NCI-H345 (cell line): ENCODE results near the gene SCUBE1.
A peak's percentile ranks its signal among the peaks of the same experiment; 100 is the strongest.

Source experiments
- DNase-seq: peaks from one replicate; lab custom pipeline; 2025; lab: John Stamatoyannopoulos, UW

SCUBE1 gene

DNA sequence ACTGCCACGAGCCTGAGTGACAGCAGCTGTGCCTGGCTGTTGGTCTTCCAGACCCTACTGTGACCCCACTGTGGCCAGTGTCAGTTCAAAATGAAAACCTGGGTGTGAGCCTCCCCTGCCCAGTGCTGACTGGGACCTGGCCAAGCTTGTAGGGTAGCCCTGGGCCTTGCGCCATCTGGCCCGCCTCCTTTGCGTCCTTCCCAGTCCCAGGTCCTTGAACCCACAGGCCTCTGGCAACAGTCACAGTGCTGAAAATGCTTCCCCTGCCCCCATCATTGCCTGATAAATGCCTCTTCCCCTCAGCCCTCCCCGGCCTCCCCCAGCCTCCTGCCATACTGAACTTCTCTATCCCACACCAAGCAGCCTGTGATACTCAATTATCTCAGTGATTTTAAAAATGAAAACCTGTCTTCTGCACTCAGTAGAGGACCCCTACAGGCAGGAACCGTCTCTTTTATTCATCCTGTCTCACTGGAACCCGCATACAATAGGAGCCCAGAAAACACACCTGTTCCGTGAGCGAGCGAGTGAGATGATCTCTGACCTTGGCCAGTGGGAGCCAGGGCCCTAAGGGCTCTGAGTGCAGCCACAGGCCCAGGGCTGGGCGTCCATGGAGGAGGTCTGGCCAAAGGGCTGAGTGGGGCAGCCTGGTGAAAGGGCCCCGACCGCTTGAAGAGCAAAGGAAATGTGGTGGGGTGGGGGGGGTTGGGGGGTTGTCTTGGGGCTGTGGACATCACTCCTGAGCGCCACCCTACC is 106.6 kb downstream of the SCUBE1 start:
- no peak for DNase-seq

DNA sequence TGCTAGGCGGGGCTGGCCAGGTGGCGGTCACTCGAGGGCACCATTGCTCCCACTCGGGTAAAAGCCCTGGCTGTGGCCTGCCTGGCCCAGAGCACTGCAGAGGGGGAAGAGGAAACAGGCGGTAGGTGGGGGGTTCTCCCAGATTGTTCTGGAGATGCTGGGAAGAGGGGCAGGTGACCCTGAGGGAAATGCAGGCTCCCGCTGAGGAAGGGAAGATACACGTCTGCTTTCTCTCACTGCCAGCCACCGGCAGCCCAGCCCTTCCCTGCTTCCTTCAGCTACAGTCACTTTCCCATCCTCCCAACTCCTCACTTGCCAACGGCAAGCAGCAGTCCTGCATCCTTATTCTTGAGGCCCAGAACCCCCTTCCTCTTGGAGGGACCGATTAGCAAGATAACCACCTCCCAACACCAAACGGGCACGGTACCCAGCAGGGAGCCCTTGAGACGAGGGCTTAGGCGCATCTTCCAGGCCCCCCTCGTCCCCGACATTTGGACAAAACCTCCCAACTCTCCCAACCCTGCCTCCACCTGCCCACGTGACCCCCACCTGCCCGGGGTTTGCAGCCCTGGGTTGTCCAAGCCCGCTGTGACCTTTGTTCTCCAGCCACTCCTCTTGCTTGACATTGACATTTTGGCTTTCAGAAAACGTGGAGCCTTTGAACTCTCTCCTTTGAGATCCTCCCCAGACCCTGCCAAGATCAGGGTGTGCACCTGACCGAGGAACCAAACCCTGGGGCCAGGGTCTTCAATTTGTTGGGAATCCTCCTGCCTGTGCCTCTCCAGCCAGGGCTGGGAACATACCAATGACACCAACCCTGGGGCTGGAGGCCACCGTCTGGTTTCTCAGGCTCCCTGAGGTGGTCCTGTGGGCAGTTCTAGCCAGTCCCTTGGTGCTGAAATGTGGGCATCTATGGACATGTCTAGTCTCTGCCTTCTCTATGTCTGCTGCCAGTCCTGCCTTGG is 107.4 kb downstream of the SCUBE1 start:
- DNase-seq, result no peak

DNA sequence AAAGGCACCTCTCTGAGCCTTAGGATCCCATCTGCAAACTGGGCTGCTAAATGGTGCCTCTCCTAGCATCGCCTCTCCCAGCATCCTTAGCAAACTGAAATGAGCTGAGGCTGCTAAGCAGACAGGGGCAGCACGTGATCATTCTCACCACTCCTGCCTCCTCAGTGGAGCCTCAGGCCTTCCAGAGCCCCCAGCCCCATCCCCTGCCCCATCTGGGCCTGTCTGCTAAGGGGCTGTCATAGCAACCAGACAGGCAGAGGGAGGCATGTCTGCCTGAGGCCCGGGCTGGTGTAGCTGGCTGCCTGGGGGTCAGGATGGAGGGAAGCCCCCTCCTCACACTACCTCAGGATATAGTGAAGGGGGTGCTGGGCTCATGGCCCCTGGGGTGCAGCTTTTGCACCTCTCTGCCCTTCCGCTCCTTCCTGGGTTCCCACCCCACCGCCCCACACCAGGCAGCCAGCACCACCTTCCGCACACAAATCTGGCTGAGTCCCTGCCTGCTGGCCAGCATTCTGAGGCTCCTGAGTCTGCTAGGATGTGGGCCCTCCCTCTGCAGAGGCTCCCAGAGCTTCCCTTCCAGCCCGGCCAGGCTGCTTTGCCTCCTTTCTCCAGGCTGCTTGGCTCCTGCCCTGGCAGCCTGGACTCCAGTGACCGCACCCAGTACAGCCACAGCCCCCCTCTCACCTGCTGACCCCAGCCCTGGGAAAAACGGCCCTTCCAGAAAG is 108.7 kb downstream of the SCUBE1 start:
- no peak for DNase-seq

DNA sequence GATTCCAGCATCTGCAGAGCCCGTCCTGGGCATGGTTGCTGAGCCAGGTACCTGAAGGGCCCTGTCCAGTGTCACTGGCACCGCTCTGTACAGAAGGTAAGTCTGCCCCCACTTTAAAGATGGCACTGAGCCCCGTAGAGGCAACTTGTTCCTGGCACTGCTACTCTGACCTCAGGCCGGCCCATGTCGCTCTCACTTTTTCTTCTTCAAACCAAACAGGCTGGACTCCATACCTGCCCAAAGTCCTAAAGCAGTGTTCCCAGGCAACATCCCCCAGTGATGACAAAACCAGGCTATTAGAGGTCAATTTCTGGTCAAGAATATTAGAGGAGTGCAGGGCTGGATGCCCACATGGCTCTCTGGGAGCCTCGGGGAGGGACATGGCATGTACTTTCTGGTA is 109.6 kb downstream of the SCUBE1 start:
- DNase-seq, result no peak

DNA sequence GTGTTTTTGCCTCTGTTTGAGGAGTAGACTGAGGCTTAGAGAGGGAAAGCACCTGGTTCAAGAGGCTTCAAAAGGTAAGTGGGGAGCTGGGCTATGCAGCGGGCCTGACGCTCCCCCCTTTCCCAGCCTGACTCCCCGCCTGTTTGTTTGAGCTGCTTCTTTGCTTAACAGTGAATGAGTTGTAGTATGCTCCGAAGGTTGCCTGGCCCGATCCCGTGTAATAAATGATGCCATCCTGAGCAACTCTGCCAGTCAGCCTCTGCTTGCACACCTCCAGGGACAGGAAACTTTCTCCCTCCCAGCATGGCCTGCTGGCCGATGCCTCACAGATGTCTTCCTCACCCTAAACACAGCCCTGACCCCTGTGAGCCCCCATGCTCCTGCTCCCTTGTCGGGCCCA is 110.7 kb downstream of the SCUBE1 start:
- no peak for DNase-seq

DNA sequence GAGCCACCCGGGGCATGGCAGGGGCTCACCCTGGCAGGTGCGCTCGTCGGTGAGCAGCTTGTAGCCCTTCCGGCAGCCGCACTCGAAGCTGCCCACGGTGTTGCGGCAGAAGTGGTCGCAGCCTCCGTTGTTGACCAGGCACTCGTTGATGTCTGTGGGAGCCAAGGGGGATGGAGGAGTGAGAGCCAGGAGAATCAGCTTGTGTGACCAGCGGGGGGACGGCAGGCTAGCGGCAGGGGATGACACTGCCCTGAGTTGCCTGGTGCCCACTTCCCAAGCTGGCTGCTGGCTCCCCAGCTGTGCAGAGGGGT is 111.5 kb downstream of the SCUBE1 start:
- no peak for DNase-seq

DNA sequence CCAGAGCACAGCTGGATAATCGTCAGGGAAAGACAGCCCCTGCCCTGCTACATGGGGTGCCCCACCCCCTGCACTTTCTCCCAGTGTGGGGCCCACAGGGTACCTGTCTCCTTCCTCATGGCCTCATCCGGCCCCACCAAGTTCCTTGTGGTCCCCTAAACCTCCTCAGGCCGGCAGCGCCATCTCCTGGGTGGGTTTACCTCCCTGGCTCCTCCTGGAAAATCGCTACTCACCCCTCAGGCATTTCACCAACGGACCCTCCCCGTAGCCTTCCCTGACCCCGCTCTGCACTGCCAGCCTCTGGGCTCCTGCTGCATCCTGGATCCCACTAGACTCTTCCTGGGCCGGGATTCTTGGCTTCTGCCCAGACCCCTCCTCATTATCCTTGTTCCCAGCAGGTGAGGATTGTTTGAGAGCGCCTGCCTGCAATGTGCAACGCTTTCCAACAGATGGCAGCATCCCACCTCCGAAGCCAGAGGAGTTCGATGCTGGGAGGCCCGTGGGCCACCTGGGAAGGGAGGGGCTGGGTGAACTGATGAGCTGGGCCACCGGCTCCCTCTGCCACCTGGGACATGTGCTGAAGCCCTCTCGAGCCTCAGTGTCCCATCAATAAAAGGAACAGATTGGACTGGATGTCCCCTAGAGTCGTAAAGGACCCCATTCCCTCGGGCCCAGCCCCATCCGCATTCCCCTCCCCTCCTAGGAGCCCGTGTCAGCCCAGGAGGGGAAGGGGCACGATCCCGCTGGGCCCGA is 112.0 kb downstream of the SCUBE1 start:
- DNase-seq, result peak; percentile 65

DNA sequence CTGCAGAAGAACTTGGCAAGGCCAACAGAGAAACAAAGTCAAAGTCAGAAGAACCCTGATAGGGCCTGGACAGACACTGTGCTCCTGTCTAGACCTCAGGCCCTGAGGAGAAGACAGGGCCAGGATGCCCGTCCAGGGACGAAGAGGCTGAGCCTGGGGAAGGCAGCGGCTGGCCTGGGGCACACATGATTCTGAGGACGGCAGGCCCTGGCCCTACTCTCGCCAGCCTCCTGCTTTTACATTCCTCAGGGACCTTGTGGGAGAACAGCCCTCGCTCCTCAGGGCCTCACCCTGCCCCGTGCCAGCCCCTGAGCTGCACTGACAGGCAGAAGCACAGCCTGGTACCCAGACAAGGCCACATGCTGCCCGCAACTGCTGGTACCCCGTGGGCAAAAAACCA is 112.6 kb downstream of the SCUBE1 start:
- DNase-seq, result no peak

DNA sequence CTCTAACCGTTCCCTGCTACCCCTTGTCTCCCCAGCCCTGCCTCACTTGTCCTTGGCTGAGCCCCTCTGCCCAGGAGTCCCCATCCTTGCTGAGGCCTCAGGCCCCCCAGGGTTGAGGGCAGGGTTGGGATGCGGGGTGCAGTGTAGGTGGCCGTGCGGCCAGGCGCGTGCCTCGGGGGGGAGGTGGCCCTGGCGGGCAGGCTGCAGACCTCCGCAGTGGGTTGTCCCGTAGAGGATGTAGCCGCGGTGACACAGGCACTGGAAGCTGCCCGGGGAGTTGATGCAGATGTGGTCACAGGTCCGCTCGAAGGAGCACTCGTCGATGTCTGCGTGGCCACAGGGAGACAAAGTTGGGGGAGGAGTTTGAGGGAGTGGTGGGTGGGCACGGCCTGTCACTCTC is 114.3 kb downstream of the SCUBE1 start:
- no peak for DNase-seq

DNA sequence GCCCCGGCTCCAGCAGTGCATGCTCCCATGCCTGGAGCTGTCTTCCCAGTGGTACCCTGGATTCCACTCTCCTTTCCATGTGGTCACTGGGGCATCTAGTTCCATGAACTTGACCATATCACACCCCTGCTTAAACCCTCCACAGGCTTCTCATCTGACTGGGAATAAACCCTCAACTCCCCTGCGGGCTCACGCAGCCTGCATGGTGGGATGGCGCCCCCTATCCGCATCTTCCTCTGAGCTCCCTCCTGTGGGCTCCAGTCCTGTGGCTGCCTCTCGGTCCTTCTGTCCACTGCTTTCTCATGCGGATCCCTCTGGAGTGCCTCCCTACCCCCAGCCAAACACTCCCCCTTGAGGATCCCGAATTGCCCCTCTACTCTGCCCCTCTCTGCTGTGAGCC is 114.8 kb downstream of the SCUBE1 start:
- no peak for DNase-seq

DNA sequence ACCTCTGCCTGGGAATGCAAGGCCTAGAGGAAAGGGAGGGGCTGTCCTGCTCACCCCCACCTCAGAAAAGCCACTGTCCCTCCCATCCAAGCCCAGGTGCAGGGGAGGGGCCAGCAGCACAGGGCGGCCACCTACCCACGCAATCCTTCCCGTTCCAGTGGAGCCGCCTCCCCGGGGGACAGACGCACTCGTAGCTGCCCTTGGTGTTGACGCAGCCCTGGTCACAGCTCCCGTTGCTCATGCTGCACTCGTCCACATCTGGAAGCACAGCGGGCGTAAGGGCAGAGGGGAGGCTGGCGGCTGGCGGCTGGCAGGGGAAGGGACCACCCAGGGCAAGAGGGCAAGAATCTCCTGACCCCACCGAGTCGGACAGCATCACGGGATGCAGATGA is 115.9 kb downstream of the SCUBE1 start:
- DNase-seq, result no peak

DNA sequence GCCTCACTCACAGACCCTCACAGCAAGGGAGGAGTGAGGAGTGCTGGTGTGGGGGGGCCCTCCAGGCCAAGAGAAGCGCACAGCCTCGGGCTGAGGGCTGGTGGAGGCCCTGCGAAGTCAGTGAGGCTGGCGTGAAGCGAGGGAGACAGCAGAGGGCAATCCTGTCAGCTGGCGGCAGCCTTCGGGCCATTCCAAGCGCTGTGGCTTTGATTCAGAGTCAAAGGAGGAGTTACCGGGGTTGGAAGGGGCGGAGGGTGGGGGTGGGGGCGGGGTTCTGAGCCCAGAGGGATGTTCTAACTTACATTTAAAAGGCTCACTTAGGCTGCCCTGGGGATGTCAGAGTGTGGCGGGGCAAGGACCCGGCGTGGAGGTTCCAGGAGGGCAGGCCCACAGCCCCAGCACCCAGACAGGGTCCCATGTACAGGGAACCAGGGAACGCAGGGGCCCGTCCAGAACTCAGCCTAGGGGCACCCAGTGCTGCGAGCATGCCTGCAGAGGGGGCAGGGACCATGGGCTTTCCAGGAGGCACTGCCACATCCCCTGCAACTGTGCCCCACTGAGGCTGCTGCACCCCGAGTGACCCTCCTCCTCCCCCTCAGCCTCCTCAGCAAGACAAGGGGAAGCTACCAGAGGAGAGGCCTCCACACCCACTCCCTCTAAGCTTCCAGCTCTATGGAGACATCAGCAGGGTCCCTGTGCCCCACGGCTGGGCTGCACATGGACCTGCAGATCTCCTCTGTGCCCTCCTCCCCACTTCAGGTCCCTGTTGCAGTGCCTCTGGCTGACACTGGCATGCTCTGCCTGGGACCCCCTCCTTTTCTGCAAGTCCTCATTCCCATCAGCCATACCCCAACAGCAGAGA is 116.6 kb downstream of the SCUBE1 start:
- DNase-seq, result no peak

DNA sequence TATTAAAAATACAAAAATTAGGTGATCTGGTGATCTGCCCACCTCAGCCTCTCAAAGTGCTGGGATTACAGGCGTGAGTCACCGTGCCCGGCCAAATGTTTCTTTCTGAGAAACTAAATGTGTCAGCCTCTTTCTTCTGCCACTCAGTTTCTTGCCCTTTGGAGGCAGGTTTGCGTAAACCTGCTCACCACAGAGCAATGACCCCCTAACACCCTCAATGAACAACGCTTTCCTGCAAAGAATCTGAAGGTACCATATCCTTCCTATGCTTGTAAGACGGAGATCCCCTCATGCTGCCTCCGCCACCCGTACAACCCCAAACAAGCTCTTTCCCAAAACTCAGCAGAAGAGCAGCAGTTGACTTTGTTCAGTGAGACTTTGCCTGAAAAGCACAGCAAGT is 117.6 kb downstream of the SCUBE1 start:
- no peak for DNase-seq

DNA sequence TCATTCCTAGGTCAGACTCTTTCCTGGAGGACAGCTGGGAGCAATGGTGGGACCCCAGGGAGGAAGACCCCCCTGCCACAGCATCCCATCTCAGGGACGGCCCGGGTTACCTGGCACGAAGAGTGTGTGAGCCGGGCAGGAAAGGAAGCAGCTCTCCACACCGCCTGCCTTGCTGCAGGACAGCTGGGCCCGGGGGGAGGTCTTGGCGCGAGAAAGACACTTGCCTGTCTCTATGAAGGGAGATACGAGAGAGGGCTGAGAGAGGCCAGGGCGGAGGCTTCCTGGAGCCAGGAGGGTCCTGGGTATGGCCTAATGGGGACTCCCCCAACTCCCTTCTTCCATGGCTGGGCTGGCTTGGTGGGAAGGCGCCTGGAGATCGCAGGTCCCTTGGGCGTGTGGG is 120.2 kb downstream of the SCUBE1 start:
- no peak for DNase-seq

DNA sequence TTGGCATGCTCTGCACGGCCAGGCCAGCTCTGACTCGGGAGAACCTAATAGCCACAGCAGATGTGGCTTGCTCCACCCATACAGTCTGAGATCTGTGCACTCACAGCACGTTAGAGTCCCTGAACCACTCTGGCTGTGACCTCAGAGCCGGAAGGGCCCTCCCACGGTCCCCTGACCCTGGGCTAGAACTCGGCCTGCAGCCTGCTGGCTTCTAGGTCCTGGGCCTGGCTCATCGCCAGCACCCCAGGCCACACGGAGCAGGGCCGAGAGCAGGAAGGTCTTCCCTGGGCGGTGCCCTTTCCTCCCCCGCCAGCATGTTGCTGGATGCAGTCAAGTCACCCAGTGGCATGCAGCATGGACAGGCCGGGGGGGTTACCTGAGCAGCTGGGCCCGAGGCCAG is 120.9 kb downstream of the SCUBE1 start:
- DNase-seq, result no peak

DNA sequence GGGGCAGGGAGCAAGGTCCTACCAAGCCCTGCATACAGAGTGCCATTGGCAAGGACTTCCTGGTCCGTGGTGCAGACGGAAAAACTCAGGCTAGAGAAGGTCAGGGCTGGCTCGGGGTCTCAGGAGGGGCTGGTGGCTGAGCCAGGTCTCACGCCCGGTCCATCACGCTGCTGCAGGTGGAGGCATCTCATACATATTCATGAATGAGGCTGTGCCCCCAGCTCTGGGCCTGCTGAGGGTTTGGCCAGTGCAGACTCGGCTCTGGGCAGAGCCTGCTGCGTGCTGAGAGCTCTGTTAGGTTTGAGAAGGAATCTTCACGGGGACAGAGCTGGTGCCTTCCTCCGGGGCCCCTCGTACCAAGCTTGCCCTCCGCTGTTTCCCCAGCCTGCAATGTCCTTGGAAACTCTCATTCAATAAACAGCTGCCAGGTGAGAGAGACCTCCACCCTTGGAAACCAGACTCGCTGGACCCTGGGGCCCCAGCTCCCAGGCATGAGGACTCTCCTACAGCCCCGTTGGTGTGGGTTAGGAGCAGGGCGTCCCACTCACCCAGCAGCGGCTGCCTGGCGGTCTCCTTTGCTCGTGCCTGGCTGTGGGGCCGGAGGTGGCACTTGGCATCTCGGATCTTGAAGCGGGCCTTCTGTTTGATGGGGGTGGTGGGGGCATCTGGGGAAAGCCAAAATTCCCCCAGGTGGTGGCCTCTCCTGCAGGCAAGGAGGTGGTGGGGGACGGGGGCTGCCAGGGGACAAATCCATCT is 122.4 kb downstream of the SCUBE1 start:
- no peak for DNase-seq

DNA sequence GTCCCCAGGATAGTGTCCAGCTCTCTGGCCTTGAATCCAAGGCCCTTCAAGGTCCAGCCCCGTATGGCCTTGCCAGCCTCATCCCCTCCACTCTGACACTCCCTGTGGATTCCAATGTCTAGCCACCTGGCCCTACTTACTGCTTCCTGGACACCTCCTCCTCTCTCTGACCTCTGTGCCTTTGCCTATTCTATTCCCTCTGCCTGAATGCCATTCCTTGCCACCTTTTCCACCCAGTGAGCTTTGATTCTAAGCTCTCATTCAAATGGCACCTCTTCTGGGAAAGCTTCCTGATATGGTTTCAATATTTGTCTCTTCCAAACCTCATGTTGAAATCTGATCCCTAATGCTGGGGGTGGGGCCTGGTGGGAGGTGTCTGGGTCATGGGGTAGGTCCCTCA is 124.4 kb downstream of the SCUBE1 start:
- no peak for DNase-seq

DNA sequence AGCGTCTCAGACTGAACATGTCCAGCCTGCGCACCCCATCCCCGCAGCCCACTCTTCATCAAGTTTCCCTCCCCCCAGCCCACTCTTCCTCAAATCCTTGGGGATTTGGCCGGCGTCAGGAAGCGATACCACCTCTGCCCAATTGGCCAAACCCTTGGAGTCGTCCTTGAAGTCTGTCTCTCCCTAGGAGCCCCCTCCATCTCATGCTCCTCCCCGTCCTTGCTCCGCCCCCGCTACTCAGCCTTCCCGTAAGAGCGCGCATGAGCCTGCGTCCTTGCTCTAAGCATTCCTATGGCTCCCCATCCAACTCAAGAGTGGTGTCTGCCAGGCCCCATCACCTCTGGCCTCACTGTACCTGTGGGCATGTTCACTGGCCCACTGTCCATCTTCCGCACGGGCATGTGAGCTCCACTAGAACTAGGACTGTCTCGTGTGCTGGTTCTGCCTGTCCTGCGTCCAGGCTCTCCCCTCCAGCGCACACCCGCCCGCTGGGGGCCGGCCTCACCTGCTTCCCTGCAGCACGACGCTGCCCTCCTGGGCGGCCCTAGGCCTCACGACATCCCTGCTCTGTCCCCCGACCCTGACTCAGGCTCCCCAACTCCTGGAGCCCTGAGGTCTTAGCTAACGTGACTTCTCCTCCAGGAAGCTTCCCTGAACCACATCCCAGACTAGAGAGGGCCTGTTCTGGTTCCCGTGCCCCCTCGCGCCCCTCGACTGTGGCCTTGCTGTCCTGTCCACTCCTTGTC is 125.7 kb downstream of the SCUBE1 start:
- DNase-seq, result no peak

DNA sequence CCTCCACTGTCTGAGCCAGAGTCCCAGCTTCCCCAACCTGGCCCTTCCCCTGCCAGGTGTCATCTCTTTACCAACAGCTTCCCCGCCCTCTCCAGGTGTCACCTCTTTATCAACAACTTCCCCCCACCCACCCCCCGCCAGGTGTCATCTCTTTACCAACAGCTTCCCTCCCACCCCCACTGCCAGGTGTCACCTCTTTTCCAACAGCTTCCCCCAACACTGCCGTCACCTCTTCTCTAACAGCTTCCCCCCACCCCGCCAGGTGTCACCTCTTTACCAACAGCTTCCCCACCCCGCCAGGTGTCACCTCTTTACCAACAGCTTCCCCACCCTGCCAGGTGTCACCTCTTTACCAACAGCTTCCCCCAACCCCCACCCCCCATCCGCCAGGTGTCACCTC is 126.4 kb downstream of the SCUBE1 start:
- DNase-seq, result peak; percentile 3

DNA sequence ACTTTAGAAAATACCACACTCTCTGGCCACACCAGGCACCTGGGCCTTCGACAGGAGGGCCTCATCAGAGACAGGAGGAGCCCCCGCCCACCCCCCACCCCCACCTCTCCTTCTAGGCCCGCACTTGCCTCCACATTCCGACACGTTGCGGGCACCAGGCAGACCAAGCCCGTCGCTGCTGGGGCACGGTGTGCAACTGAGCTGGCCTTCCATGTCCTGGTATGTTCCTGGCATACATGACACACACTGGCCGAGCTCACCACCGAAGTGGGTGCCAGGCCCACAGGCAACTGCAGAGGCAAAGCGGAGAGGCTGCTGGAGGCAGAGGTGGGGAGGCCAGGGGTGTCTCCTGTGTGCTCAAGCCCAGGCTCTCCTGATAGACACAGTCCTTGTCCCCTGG is 129.2 kb downstream of the SCUBE1 start:
- no peak for DNase-seq
